SK-N-SH (cell line): ENCODE results near the gene RHOH. TPM values are rescaled to one million over a fixed set of nuclear protein-coding genes. Genes with fewer than 3 reads are reported as not detected.

ENCODE experiments used
- CTCF ChIA-PET: fragments of 300-600, 350-600 bp; formaldehyde crosslinking; extraction: SDS; loops from one replicate; lab custom pipeline; 2021; lab: Yijun Ruan, JAX
- POLR2A ChIA-PET: fragments of 350-600 bp; sonication (Branson Sonifier 250); formaldehyde crosslinking; extraction: SDS; loops from one replicate; lab custom pipeline; 2020; ENCODE audit warnings: antibody characterized with exemption, inconsistent platforms; lab: Yijun Ruan, JAX
- DNase-seq: peaks from one replicate; pipeline ENCODE4 v3.0.0; 2012
- H2AFZ ChIP-seq: fragments of 200-600 bp; sonication (generic); 2 replicates; pipeline ENCODE4 v1.8.1; 2016; ENCODE audit warnings: antibody characterized with exemption, mild to moderate bottlenecking, low read depth
- H3F3A ChIP-seq: fragments of 200-600 bp; sonication (generic); replicated peaks from 2 replicates; pipeline ENCODE3; 2016; ENCODE audit warnings: antibody characterized with exemption, mild to moderate bottlenecking; ENCODE audit not compliant: insufficient read depth
- H3K27ac ChIP-seq, 2 experiments: fragments of 200-500 bp in 1 of 2; fragments of 200-600 bp in 1 of 2; sonication (Bioruptor generic) in 1 of 2; sonication (generic), shearing (Covaris generic) in 1 of 2; 2 replicates each; pipeline versions ENCODE4 v1.5.1 to v1.6.1; 2014 to 2016; ENCODE audit warnings: low read depth in 2 of 2, inconsistent platforms in 1 of 2, low read length in 1 of 2, mild to moderate bottlenecking in 1 of 2, mixed read lengths in 1 of 2
- H3K27me3 ChIP-seq: fragments of 200-600 bp; sonication (generic), shearing (Covaris generic); 2 replicates; pipeline ENCODE4 v1.6.1; 2016; ENCODE audit warnings: mixed run types; ENCODE audit not compliant: insufficient read depth
- H3K36me3 ChIP-seq, 2 experiments: fragments of 200-500 bp in 1 of 2; fragments of 200-600 bp in 1 of 2; sonication (Bioruptor generic) in 1 of 2; sonication (generic) in 1 of 2; replicated peaks in 1 of 2; 2 replicates each; pipeline versions ENCODE3 to v1.5.1; 2014 to 2016; ENCODE audit warnings: low read length in 1 of 2, mild to moderate bottlenecking in 1 of 2; ENCODE audit not compliant: insufficient read depth in 2 of 2, control insufficient read depth in 1 of 2
- H3K4me1 ChIP-seq, 2 experiments: fragments of 200-500 bp in 1 of 2; fragments of 200-600 bp in 1 of 2; sonication (Bioruptor generic) in 1 of 2; sonication (generic), shearing (Covaris generic) in 1 of 2; 2 replicates each; pipeline versions ENCODE4 v1.5.1 to v1.6.1; 2014 to 2016; ENCODE audit warnings: low read depth in 1 of 2, low read length in 1 of 2, mixed run types in 1 of 2; ENCODE audit not compliant: insufficient read depth in 2 of 2, control insufficient read depth in 1 of 2
- H3K4me2 ChIP-seq: fragments of 200-600 bp; sonication (generic), shearing (Covaris generic); 2 replicates; pipeline ENCODE4 v1.6.1; 2017; ENCODE audit warnings: mixed run types
- H3K4me3 ChIP-seq, 2 experiments: fragments of 200-500 bp in 1 of 2; fragments of 200-600 bp in 1 of 2; sonication (Bioruptor generic) in 1 of 2; sonication (generic), shearing (Covaris generic) in 1 of 2; 2 replicates each; pipeline versions ENCODE4 v1.5.1 to v1.8.1; 2014 to 2016; ENCODE audit warnings: low read depth in 2 of 2, inconsistent platforms in 1 of 2, low read length in 1 of 2, mild to moderate bottlenecking in 1 of 2, mixed read lengths in 1 of 2, moderate library complexity in 1 of 2
- H3K79me2 ChIP-seq: fragments of 200-600 bp; sonication (generic); 2 replicates; pipeline ENCODE4 v1.8.1; 2017; ENCODE audit warnings: mild to moderate bottlenecking; ENCODE audit not compliant: insufficient read depth
- H3K9ac ChIP-seq: fragments of 200-600 bp; sonication (generic); 2 replicates; pipeline ENCODE4 v1.6.1; 2017; ENCODE audit warnings: mixed run types
- H3K9me2 ChIP-seq: fragments of 200-600 bp; sonication (generic); 2 replicates; pipeline ENCODE4 v1.6.1; 2017; ENCODE audit warnings: mixed run types
- H3K9me3 ChIP-seq: fragments of 200-600 bp; sonication (generic); 2 replicates; pipeline ENCODE4 v1.6.1; 2017; ENCODE audit warnings: mixed run types, mild to moderate bottlenecking, moderate library complexity
- H4K20me1 ChIP-seq: fragments of 200-600 bp; sonication (generic); 2 replicates; pipeline ENCODE4 v1.6.1; 2017; ENCODE audit warnings: mild to moderate bottlenecking, mixed run types; ENCODE audit not compliant: insufficient read depth
- CHD2 ChIP-seq: fragments of 150-350 bp; IDR thresholded peaks from 2 replicates; pipeline ENCODE4 v1.6.1; 2018; ENCODE audit warnings: low read length; ENCODE audit not compliant: partially characterized antibody
- ELF1 ChIP-seq: IDR thresholded peaks from 2 replicates; pipeline ENCODE4 v1.4.0; 2012
- EP300 ChIP-seq, 2 experiments: IDR thresholded peaks; 2 replicates each; pipeline versions ENCODE4 v1.4.0 to v1.6.1; 2012; ENCODE audit warnings: borderline replicate concordance in 1 of 2, low read depth in 1 of 2, low read length in 1 of 2
- EZH2phosphoT487 ChIP-seq: fragments of 200-600 bp; sonication (generic); IDR thresholded peaks from 2 replicates; pipeline ENCODE4 v1.6.1; 2017; ENCODE audit warnings: low read depth, mixed run types, mild to moderate bottlenecking, antibody characterized with exemption, moderate library complexity, borderline replicate concordance
- FOXM1 ChIP-seq: IDR thresholded peaks from 2 replicates; pipeline ENCODE4 v1.4.0; 2012; ENCODE audit warnings: low read depth, mild to moderate bottlenecking
- GATA2 ChIP-seq: sonication (generic); formaldehyde crosslinking; IDR thresholded peaks from 2 replicates; pipeline ENCODE4 v1.5.0; 2020; ENCODE audit warnings: mild to moderate bottlenecking, missing genetic modification reagents
- JUND ChIP-seq: IDR thresholded peaks from 2 replicates; pipeline ENCODE4 v1.4.0; 2012
- MXI1 ChIP-seq: IDR thresholded peaks from 2 replicates; pipeline ENCODE4 v1.6.1; 2012; ENCODE audit warnings: mild to moderate bottlenecking, low read depth, low read length, improper control_type of control experiment
- PBX3 ChIP-seq: IDR thresholded peaks from 2 replicates; pipeline ENCODE4; 2012
- POLR2AphosphoS5 ChIP-seq: IDR thresholded peaks from 2 replicates; pipeline ENCODE4 v1.6.1; 2012; ENCODE audit warnings: low read depth, low read length
- RAD21 ChIP-seq: IDR thresholded peaks from 2 replicates; pipeline ENCODE4 v1.6.1; 2012; ENCODE audit warnings: mild to moderate bottlenecking, low read length
- RCOR1 ChIP-seq: fragments of 150-350 bp; IDR thresholded peaks from 2 replicates; pipeline ENCODE4 v1.6.1; 2017; ENCODE audit warnings: antibody characterized with exemption, low read length
- REST ChIP-seq: IDR thresholded peaks from 2 replicates; pipeline ENCODE4 v1.6.1; 2012; ENCODE audit warnings: mild to moderate bottlenecking, low read depth, low read length, moderate library complexity
- RFX5 ChIP-seq: IDR thresholded peaks from 2 replicates; pipeline ENCODE4 v1.6.1; 2012; ENCODE audit warnings: mild to moderate bottlenecking, improper control_type of control experiment, low read length
- RXRA ChIP-seq: IDR thresholded peaks from 2 replicates; pipeline ENCODE4 v1.4.0; 2012; ENCODE audit warnings: low read depth, mild to moderate bottlenecking, borderline replicate concordance
- SMC3 ChIP-seq: IDR thresholded peaks from 2 replicates; pipeline ENCODE4 v1.6.1; 2012; ENCODE audit warnings: low read depth, low read length, improper control_type of control experiment
- TAF1 ChIP-seq: IDR thresholded peaks from 2 replicates; pipeline ENCODE4 v1.6.1; 2012; ENCODE audit warnings: low read depth, mild to moderate bottlenecking, low read length, moderate library complexity, borderline replicate concordance
- TCF12 ChIP-seq: IDR thresholded peaks from 2 replicates; pipeline ENCODE4 v1.4.0; 2012
- TEAD4 ChIP-seq: IDR thresholded peaks from 2 replicates; pipeline ENCODE4 v1.4.0; 2012; ENCODE audit warnings: mild to moderate bottlenecking, borderline replicate concordance; ENCODE audit not compliant: insufficient read depth
- YY1 ChIP-seq: IDR thresholded peaks from 2 replicates; pipeline ENCODE4 v1.4.0; 2012; ENCODE audit warnings: low read depth, mild to moderate bottlenecking
- WGBS: methylation state at CpG from one replicate; pipeline ENCODE4 v1.1.6; 2017; ENCODE audit warnings: low lambda C conversion rate; 5-methylcytosine and 5-hydroxymethylcytosine counted together
- polyA plus RNA-seq, 3 experiments: library from polyadenylated mRNA; depleted of rRNA; stranded (reverse); fragments of >200 nt; gene quantifications; 2 replicates each; pipeline ENCODE4 v1.2.3, GENCODE V29; 2012
- TF ChIP-seq, protein P1 (sequence below): fragments of 150-350 bp; IDR thresholded peaks from 2 replicates; pipeline ENCODE4 v1.6.1; 2016; ENCODE audit warnings: mild to moderate bottlenecking, low read depth, low read length

RHOH gene
- polyA plus RNA-seq, 1 of the 3 experiments (the other 2 are of a cell fraction) = not detected

GRCh38 chr4:40270609-40271008 lies 73.8 kb downstream of the RHOH start:
- ChIA-PET POLR2A (no interaction called here), CTCF (no interaction called here)
- H3K79me2 ChIP-seq = no peaks in the 10 kb centered on the region
- H3K9ac ChIP-seq = no peak overlapping the region
- no peak for TF ChIP-seq JUND
- no peak for TF ChIP-seq GATA2 (CRISPR knock-in tag)
- no peak for TF ChIP-seq YY1
- TF ChIP-seq FOXM1 = no peak
- no peak for TF ChIP-seq TEAD4
- no peak for TF ChIP-seq SMC3
- H3K36me3 ChIP-seq = no peaks in the 10 kb centered on the region
- H3K9me2 ChIP-seq = no peaks in the 10 kb centered on the region
- no peak for DNase-seq
- no peak overlapping the region for H2AFZ ChIP-seq
- WGBS = 96% methylated on average over 12 of the region's 12 CpGs
- H3K4me1 ChIP-seq = peaks cover under 1 to 5% of the 10 kb centered on the region in 2 experiments; a peak in 1 of 4 replicates
- no peaks in the 10 kb centered on the region for H4K20me1 ChIP-seq
- no peak overlapping the region for H3K27ac ChIP-seq
- no peaks in the 10 kb centered on the region for H3F3A ChIP-seq
- H3K4me2 ChIP-seq = no peak overlapping the region
- H3K9me3 ChIP-seq = no peaks in the 10 kb centered on the region
- no peak overlapping the region for H3K4me3 ChIP-seq
- H3K27me3 ChIP-seq = no peaks in the 10 kb centered on the region

DNA sequence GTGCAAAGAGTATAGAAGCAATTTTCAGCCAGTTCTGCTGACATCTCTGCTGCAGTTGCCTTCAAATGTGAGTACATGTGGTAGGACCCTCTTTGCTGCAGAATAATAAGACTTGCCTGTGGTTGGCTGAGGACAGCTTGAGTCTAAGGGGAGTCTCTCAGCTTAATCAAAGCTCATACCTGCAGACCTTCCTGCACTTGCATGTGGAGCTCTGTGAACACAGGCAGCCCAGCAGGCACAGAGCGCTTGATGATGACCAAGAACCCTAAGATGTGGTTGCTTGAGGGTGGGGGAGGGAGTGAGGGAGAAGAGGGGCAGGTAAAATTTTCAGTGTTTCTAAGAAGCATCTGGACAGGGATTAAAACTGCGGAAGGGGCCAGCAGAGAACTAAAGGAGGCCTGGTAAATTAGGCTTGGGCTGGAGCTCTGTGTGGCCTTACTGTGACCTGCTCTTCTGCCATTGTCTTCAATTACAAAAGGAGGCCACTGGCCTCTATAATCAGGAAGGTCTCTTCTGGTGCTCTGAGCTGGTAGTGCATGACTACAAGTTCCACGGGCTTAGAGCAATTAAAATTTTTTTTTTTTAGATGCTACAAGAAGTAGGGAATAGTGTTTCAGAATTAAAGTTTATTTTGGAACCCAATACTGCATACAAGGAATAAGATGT lies 78.4 kb downstream of the RHOH start:
- Histone ChIP-seq H3K9me2 (no peaks in the 10 kb centered on the region), H3K27me3 (no peaks in the 10 kb centered on the region), H3K36me3 (no peaks in the 10 kb centered on the region), H3K27ac (no peak overlapping the region), H3K4me1 (no peaks in the 10 kb centered on the region), H2AFZ (no peak overlapping the region), H3K9ac (no peak overlapping the region), H3K4me2 (no peak overlapping the region), H3F3A (no peaks in the 10 kb centered on the region), H3K79me2 (no peaks in the 10 kb centered on the region), H3K4me3 (no peak overlapping the region), H3K9me3 (no peaks in the 10 kb centered on the region), H4K20me1 (no peaks in the 10 kb centered on the region)
- ChIA-PET CTCF (interaction anchor here (0.5 kb wide), 1 partner anchor 196 kb away, joined by 3 read pairs; no protein-coding TSS in a partner anchor), POLR2A (no interaction called here)
- 78% methylated on average over 3 of the region's 3 CpGs for WGBS
- no peak for DNase-seq
- TF ChIP-seq MXI1 (no peak), RAD21 (no peak), REST (no peak), FOXM1 (no peak), RXRA (no peak), PBX3 (no peak), RFX5 (no peak), EP300 (IDR thresholded peaks at IDR 0.05; ENCODE audit: borderline replicate concordance in 1 of 2, low read depth in 1 of 2, low read length in 1 of 2) (no peak), EZH2phosphoT487 (no peak), ELF1 (no peak), RCOR1 (no peak), TAF1 (no peak), POLR2AphosphoS5 (no peak), YY1 (no peak), TCF12 (no peak), CHD2 (no peak)
- TF ChIP-seq, protein P1, sequence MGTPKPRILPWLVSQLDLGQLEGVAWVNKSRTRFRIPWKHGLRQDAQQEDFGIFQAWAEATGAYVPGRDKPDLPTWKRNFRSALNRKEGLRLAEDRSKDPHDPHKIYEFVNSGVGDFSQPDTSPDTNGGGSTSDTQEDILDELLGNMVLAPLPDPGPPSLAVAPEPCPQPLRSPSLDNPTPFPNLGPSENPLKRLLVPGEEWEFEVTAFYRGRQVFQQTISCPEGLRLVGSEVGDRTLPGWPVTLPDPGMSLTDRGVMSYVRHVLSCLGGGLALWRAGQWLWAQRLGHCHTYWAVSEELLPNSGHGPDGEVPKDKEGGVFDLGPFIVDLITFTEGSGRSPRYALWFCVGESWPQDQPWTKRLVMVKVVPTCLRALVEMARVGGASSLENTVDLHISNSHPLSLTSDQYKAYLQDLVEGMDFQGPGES = no peak
